Stomach (tissue), 9 donors: ENCODE measurements around the gene RBM41. TPM values are rescaled to one million over a fixed set of nuclear protein-coding genes. Genes with fewer than 3 reads are reported as not detected.

Experiments used
- DNase-seq, 2 donors: peaks; one replicate each; pipeline versions ENCODE4 v3.0.0 to v3.0.0-alpha.2; 2013 to 2019
- H3K27ac ChIP-seq, 5 donors: fragments of 200-600 bp in 4 of 5; sonication (generic) in 4 of 5; one replicate each; pipeline ENCODE4 v1.5.1; 2013 to 2019; ENCODE audit warnings: mild to moderate bottlenecking in 1 of 5, moderate library complexity in 1 of 5
- H3K27me3 ChIP-seq, 3 donors: fragments of 200-600 bp; sonication (generic); one replicate each; pipeline ENCODE4 v1.5.1; 2017 to 2019; ENCODE audit warnings: mixed run types in 1 of 3
- H3K36me3 ChIP-seq, 4 donors: fragments of 200-600 bp; sonication (generic); 1 replicate in 3 of 4; 2 replicates in 1 of 4; pipeline ENCODE4 v1.5.1; 2016 to 2019
- H3K4me1 ChIP-seq, 4 donors: fragments of 200-600 bp; sonication (generic); one replicate each; pipeline ENCODE4 v1.5.1; 2016 to 2019
- H3K4me3 ChIP-seq, 4 donors: fragments of 200-600 bp; sonication (generic) in 3 of 4; one replicate each; pipeline ENCODE4 v1.5.1; 2016 to 2019; ENCODE audit warnings: mild to moderate bottlenecking in 1 of 4
- H3K9me3 ChIP-seq, 4 donors: fragments of 200-600 bp; sonication (generic); one replicate each; pipeline ENCODE4 v1.5.1; 2016 to 2019
- CTCF ChIP-seq, 7 experiments: fragments of 450-650 bp in 4 of 7; fragments of 200-600 bp in 3 of 7; sonication (generic) in 3 of 7; IDR thresholded peaks; one replicate each; pipeline ENCODE4 v1.5.1; 2016 to 2019; ENCODE audit warnings: antibody characterized with exemption in 7 of 7, control low read depth in 2 of 7, mild to moderate bottlenecking in 1 of 7
- EP300 ChIP-seq: sonication (generic); formaldehyde crosslinking; IDR thresholded peaks from one replicate; pipeline ENCODE4 v1.6.1; 2017; ENCODE audit warnings: antibody characterized with exemption
- POLR2A ChIP-seq, 4 donors: fragments of 450-650 bp; IDR thresholded peaks; one replicate each; pipeline ENCODE4 v1.6.1; 2016; ENCODE audit warnings: antibody characterized with exemption in 4 of 4, control low read depth in 2 of 4, mild to moderate bottlenecking in 1 of 4, moderate library complexity in 1 of 4
- POLR2AphosphoS5 ChIP-seq, 3 donors: sonication (generic); formaldehyde crosslinking; IDR thresholded peaks; one replicate each; pipeline ENCODE4 v1.6.1; 2016; ENCODE audit warnings: antibody characterized with exemption in 3 of 3
- WGBS, 5 donors: extraction: QIAGEN DNeasy Blood & Tissue Kit in 3 of 5; methylation state at CpG; one replicate each; pipeline versions ENCODE4 v1.1.5 to v1.1.7; 2013 to 2018; 5-methylcytosine and 5-hydroxymethylcytosine counted together
- intact Hi-C: fragments of 100-400 bp; cut with DNase I; formaldehyde crosslinking; loops from one replicate; pipeline ENCODE4 v1.15.1; 2023; ENCODE audit warnings: low total_unique reads
- polyA plus RNA-seq, 3 donors: library from polyadenylated mRNA; stranded (reverse); fragments of 200-250 nt; gene quantifications; one replicate each; pipeline ENCODE4 v1.2.3, GENCODE V29; 2013
- total RNA-seq, 5 donors: library from RNA; depleted of rRNA; stranded (reverse); fragments of >200 nt; gene quantifications; one replicate each; pipeline versions ENCODE4 v1.1.0 to v1.2.3, GENCODE V29; 2014 to 2016
- donor health status: healthy with polysubstance abuse.
- donor health status: Bipolar disorder and iron deficiency.
- donor health status: healthy.

Gene RBM41
- total and polyA plus RNA-seq, 8 donors, result 3.3 to 77.6 (median 10.6) TPM

DNA sequence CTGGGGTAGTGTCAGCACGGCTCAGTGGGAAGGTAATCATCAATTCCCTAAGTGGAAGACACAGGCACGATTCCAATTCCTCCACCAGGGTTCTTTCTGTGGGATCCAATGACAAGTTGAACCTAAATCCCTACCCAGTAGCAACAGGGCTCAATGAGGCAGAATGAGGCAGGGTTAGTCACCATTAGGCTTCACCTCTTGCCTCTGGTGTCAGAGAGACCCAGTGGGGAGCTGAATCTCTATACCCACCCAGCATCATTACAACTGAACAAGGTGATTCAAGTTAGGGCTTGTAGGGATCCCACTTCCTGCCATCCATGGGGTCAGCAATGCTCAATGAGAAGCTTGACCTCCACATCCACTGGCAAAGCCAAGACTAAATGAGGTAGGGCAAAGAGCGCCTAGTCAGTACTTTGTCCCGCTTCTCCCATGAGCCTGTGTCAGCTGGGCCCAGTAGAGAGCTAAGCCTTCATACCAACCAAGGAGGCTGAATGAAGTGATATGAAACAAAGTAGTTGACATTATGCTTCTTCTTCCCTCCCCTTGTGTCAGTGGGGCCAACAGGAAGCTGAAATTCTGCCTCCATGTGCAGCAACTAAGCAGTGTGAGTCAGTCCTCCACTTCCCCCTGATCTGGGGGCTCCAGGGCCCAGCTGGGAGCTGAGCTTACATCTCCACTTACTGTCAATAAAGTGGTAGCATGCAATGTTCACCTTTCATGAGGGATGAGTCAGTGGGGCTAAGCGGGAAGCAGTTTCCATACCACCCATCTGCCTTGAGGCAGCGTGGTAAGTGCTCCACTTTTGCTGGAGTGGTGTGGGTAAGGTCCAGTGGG, 36.4 kb upstream of the RBM41 start:
- Histone ChIP-seq H3K36me3 (no peaks in the 10 kb centered on the region), H3K4me3 (no peak overlapping the region), H3K9me3 (peaks cover 0 to 4% (median 0%) of the 10 kb centered on the region in 4 donors), H3K4me1 (no peaks in the 10 kb centered on the region), H3K27me3 (no peaks in the 10 kb centered on the region), H3K27ac (no peak overlapping the region)
- intact Hi-C loops, result no loop called here
- peak in 1 of 2 donors; percentile 3 for DNase-seq
- no peak for TF ChIP-seq CTCF (IDR thresholded peaks at IDR 0.05)
- TF ChIP-seq POLR2A (IDR thresholded peaks at IDR 0.05), result no peak
- no peak for TF ChIP-seq POLR2AphosphoS5 (IDR thresholded peaks at IDR 0.05)
- no peak for TF ChIP-seq EP300
- 57 to 100% (median 84%) methylated on average over 2 to 6 of the region's 6 CpGs for WGBS, 5 donors

DNA sequence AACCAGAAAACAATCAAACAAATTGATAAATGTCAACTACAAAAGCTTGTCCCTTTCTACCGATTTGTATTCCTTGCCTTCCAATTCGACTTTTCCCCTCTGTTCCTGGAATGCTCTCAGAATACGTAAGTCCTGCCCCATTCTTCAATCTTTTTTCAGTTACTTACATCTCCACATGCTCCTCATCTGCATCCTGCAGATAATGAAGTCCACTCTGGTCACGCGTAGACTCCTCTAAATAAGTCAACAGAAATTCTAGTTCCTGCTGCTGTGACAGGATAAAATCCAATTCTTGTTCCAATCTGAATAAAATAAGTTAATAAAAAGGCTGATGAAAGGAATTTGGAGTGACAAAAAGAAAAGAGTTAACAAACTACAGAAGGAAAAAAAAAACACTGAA, 34.4 kb upstream of the RBM41 start:
- DNase-seq, result no peak
- Histone ChIP-seq H3K36me3 (no peaks in the 10 kb centered on the region), H3K4me3 (no peak overlapping the region), H3K27ac (no peak overlapping the region), H3K4me1 (no peaks in the 10 kb centered on the region), H3K9me3 (peaks cover 0 to 4% (median 0%) of the 10 kb centered on the region in 4 donors), H3K27me3 (no peaks in the 10 kb centered on the region)
- intact Hi-C loops, result no loop called here
- TF ChIP-seq EP300 (no peak), CTCF (IDR thresholded peaks at IDR 0.05) (no peak), POLR2A (IDR thresholded peaks at IDR 0.05) (no peak), POLR2AphosphoS5 (IDR thresholded peaks at IDR 0.05) (no peak)
- WGBS, 5 donors, result 74 to 91% (median 81%) methylated on average over 5 of the region's 5 CpGs

DNA sequence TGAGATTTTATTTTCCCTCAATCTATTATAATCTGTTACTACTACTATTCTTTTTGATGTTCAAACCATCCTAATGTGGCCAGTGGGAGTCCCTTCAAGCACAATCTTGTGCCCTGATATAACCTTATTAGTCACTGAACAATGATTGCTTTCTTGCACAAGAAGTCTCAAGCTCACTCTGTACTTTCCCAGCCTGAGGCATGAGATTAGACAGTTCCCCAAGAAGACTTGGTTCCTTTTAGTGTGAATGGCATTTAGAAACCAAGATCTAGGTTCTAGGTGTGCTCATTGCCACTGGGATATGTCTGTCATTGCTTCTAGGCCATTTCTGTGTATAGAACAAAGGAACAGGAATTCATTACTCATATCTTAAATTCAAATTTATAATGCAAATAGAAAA, 28.0 kb upstream of the RBM41 start:
- H3K9me3 ChIP-seq, result no peaks in the 10 kb centered on the region
- no peak overlapping the region for H3K27ac ChIP-seq
- intact Hi-C loops, result no loop called here
- H3K4me1 ChIP-seq, result no peaks in the 10 kb centered on the region
- no peaks in the 10 kb centered on the region for H3K36me3 ChIP-seq
- no peaks in the 10 kb centered on the region for H3K27me3 ChIP-seq
- TF ChIP-seq POLR2A (IDR thresholded peaks at IDR 0.05), result no peak
- no peak for TF ChIP-seq POLR2AphosphoS5 (IDR thresholded peaks at IDR 0.05)
- TF ChIP-seq CTCF (IDR thresholded peaks at IDR 0.05), result no peak
- TF ChIP-seq EP300, result no peak
- no peak for DNase-seq
- no peak overlapping the region for H3K4me3 ChIP-seq

GRCh38 chrX:107135965-107136307, 17.3 kb upstream of the RBM41 start:
- H3K27ac ChIP-seq, result no peak overlapping the region
- H3K27me3 ChIP-seq, result no peaks in the 10 kb centered on the region
- intact Hi-C loops, result no loop called here
- no peak overlapping the region for H3K4me3 ChIP-seq
- WGBS, 5 donors, result 50 to 75% (median 59%) methylated on average over 1 of the region's 1 CpG
- no peak for DNase-seq
- no peaks in the 10 kb centered on the region for H3K4me1 ChIP-seq
- peaks cover 0 to 4% (median 0%) of the 10 kb centered on the region in 4 donors for H3K9me3 ChIP-seq
- TF ChIP-seq EP300, result no peak
- TF ChIP-seq POLR2A (IDR thresholded peaks at IDR 0.05), result no peak
- TF ChIP-seq CTCF (IDR thresholded peaks at IDR 0.05), result no peak
- TF ChIP-seq POLR2AphosphoS5 (IDR thresholded peaks at IDR 0.05), result no peak
- H3K36me3 ChIP-seq, result no peaks in the 10 kb centered on the region
